DMS53 (cell line): Measurements from ENCODE around the gene KRT8.
A peak's percentile ranks its signal among the peaks of the same experiment; 100 is the strongest.

Source experiments
- DNase-seq: peaks from one replicate; lab custom pipeline; 2025; lab: John Stamatoyannopoulos, UW

KRT8 gene

DNA sequence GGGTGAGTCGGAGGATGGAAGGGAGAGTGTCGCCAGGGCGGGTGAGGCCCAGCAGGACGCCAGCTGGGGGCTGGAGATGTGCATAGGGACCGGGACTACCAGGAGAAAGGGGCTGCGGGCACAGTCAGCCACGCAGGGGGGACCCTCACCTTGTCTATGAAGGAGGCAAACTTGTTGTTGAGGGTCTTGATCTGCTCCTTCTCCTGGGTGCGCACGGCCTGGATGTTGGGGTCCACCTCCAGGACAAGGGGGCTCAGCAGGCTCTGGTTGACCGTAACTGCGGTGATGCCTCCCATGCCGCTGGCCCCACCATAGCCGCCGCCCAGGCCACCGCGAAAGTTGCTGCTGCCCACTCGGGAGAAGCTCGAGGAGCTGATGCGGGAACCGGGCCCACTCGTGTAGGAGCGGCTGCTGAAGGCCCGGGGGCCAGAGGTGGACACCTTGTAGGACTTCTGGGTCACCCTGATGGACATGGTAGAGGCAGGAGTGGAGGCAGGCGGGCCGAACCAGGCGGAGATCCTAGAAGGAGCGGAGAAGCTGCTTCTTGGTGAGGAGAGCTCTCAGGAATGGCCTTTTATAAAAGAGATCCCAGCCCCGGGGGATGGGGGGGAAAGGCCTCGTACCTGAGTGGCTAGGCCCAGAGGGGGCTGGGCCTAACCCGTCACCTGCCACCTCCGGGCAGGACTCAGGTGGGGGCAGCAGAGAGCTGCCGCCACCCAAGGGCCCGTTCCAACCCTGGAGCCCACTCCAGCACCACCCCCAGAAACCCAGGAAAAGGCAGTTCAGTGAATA, at the start of gene KRT8:
Gene KRT8, minus strand, starts transcription at position 568 of the 792 bp plus-strand sequence. Its CDS starts 95 bp downstream, at position 473.
- peak; percentile 99 for DNase-seq

DNA sequence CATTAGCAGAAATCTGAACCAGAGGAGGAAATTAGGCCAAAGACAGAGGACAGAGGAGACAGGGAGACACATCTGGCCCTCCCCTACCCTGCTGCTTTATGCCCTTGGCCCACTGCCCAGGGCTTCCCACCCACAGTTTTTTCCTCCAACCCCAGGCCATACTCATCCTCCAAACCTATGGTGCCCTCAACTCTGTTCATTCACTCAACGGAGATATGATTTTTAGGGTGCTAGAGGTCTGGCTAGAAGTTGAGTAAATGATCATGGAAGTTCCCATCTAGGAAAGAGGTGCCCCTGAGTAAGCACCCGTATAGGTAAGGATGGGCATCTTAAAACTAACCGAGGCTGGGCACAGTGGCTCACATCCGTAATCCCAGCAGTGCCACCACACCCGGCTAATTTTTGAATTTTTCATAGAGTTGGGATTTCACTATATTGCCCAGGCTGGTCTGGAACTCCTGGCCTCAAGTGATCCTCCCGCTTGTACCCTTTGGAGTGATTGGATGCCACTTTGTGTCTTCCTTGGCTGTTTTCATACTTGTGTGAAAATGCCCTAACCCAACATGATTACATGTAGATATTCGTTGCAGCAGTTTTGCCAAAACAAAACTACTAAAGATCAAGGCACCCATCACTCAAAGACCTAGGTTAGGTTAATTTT, 48.4 kb upstream of the KRT8 start:
- peak; percentile 73 for DNase-seq

DNA sequence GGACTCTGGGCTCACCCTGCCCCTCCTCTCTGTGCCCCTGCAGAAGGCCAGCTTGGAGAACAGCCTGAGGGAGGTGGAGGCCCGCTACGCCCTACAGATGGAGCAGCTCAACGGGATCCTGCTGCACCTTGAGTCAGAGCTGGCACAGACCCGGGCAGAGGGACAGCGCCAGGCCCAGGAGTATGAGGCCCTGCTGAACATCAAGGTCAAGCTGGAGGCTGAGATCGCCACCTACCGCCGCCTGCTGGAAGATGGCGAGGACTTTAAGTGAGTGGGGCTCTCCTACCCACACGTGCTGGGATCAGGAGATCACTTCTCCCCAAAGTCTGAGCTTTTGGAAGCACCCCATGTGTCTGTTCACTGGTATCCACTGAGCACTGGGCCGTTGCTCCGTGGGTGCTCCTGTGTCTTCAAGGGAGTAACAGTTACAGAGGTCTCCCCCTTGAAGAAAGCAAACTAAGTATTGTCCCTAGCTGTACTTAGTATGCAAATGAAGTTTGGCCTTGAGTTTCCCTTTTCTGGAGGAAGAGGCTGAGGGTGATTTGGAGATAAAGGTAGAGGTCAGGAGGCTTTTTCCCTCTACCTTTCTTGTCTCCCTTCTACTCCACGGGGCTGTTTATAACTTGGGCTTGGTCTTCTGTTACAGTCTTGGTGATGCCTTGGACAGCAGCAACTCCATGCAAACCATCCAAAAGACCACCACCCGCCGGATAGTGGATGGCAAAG, 47.4 kb upstream of the KRT8 start:
- DNase-seq = peak; percentile 60

DNA sequence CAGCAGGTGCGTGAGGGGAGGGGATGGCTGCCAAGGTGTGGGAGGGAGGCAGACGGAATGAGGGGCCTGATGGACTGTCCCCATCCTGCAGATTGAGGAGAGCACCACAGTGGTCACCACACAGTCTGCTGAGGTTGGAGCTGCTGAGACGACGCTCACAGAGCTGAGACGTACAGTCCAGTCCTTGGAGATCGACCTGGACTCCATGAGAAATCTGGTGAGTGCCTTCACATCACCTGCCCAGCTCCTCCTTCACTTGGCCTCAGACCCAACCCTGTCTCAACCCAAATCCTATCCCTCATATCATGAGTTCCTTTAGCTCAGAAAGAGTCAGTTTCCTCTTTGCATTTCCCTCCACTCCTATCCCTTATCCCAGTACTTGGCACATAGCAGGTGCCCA, 46.8 kb upstream of the KRT8 start:
- peak; percentile 50 for DNase-seq

DNA sequence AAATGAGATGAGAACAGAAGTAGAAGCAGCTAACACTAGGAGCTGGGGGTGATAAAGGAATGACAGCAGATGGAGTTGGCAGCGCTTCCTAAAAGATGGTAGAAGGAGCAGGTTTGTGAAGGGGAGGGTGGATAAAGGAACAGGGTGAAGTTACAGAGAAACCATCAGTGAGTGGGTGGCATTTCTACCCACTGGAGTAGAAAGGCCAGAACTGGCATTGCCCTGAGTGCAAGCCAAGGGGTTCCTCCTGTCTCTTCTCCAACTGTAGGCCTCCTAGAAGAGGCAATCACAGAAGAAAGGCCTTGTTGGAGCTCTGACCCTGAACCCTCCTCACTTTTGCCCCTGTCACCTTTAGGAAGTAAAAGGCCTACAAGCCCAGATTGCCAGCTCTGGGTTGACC, 46.2 kb upstream of the KRT8 start:
- no peak for DNase-seq

DNA sequence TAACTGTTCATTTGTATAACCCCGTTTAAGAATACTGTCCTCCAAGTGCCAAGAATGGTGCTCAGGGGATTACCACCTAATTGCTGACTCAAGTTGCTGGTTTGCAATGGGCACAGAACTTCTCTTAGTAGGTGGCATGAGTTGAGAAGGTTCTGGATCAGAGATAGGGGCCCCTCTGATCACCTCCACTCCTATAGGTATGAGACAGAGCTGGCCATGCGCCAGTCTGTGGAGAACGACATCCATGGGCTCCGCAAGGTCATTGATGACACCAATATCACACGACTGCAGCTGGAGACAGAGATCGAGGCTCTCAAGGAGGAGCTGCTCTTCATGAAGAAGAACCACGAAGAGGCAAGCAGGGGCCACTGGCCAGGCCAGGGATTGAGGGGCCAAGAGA, 45.7 kb upstream of the KRT8 start:
- peak; percentile 37 for DNase-seq

DNA sequence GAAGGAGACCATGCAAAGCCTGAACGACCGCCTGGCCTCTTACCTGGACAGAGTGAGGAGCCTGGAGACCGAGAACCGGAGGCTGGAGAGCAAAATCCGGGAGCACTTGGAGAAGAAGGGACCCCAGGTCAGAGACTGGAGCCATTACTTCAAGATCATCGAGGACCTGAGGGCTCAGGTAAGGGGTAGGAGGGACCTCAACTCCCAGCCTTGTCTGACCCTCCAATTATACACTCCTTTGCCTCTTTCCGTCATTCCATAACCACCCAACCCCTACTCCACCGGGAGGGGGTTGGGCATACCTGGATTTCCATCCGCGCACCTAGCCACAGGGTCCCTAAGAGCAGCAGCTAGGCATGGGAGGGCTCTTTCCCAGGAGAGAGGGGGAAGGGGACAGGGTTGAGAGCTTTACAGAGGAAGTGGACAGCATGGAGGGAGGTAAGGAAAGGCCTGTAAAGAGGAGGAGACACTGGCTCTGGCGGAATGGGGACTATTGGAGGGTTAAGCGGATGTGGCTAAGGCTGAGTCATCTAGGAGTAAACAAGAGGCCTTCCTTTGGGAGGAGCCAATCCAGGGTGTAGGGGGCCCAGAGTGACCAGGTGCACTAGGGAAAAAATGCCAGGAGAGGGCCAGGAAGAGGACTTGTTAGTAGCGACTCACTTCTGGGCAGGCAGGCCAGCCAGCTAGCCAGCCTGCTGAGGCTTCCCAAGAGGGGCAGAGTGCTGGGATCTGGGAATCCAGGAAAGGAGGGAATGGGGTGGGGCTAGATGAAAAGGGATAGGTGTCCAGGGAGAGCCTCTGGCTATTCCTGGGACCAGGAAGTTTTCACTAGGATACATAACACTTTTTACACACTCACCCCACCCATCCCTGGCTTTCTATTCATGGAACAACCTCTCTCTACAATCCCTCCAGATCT, 44.8 kb upstream of the KRT8 start:
- peak; percentile 99 for DNase-seq

DNA sequence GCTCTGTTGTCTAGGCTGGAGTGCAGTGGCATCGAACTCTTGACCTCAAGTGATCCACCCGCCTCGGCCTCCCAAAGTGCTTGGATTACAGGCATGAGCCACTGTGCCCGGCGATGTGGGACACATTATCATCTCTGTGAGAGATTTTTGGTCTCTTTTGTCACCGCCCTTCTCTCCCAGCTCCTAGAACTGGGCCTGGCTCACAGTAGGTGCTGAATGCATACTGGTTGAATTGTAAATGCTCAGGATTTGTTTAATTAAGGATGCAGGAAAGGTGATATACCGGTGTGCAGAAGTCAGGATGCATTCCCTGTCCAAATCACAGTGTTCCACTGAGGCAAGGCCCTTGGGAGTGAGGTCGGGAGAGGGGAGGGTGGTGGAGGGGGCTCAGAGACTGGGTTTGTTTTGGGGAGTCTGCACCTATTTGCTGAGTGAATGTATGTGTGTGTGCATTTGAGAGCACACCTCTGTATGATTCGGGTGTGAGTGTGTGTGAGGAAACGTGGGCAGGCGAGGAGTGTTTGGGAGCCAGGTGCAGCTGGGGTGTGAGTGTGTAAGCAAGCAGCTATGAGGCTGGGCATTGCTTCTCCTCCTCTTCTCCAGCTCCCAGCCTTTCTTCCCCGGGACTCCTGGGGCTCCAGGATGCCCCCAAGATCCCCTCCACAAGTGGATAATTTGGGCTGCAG, 43.0 kb upstream of the KRT8 start:
- DNase-seq = peak; percentile 61

DNA sequence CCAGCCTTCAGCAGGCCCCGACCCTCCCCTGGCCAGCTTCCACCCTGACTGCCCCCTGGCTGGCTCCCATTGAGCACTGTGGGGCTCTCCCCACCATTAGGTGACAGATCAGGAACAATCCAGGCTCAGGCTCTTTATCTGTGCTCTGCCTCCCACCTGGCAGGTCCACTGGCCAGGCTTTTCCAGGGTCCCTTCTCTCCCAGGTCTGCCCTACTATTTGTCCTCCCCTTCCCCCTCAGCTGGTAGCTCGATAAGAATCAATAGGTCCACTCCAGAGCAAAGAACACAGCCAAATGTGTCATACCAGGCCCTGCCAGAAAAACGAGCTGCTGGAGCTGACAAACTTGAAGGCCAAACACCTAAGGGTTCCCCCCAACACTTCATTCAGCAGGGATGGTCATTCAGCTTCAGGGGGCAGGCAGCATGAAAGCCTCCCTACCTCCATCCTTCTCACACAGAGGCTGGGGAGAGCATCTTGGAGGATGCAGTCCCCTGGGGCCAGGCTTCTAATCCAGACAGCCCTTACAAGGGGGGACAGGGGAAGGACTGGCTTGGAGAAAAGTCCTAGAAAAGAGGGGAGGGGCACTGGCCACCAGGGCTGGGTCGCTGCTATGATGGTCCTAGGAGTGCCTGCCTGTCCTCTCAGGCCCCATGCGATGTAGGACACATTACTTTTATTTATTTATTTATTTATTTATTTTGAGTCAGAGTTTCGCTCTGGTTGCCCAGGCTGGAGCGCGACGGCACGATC, 42.1 kb upstream of the KRT8 start:
- DNase-seq = peak; percentile 32

DNA sequence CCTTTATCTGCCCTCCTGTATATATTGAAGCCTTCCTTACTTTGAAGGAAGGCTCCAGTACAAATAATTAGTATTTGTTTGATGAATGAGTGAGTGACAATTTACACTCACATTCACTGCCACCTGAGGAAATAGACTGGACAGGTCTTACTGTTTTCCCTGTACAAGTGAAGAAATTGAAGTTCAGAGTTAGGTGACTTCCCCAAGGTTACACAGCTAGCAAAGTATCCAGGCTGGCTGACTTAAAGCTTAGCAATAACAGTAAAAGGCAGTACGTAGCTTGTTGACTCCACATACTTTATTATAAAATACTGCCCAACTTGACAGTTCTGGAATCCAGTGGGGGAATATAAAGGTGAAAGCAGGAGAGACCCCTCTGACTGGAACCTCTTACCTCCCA, 41.5 kb upstream of the KRT8 start:
- DNase-seq = no peak

DNA sequence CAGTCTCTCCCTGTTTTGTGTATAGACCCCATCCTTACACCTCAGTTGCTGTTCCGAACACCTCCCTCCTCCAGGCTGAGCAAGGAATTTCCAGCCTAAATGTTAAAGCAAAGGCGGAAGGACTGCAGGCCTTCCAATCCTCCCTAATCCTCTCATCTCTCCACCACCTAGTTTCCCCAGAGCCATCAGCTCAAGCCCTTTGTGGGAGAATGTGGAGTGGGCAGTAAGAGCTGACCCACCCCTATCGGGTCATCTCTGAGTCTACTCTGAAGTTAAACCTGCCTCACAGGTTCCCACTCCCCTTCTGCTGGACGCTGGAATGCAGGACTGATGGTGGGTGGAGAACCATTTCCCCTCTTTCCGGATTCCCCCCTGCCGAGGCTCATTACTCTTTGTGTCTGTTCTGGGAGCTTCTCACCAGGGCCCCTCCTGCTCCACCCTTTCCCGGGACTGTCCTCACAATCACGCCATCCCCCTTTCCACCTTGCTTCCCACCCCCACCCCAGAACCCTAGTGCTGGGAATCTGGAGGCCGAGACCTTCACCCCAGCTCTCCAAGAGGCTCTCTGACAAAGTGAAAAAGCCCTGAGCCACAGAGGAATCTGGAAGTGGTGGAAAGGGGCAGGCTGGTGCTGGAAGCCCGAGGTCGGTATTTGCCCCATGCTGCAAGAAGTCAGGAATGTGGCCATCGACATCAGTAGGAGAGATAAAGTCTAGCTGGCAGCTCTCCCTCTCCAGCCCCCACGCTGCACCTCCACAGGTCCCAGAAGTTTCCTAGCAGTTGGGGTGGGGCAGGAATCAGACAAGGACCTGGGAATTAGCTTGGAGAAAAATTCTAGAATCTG, 40.7 kb upstream of the KRT8 start:
- no peak for DNase-seq

DNA sequence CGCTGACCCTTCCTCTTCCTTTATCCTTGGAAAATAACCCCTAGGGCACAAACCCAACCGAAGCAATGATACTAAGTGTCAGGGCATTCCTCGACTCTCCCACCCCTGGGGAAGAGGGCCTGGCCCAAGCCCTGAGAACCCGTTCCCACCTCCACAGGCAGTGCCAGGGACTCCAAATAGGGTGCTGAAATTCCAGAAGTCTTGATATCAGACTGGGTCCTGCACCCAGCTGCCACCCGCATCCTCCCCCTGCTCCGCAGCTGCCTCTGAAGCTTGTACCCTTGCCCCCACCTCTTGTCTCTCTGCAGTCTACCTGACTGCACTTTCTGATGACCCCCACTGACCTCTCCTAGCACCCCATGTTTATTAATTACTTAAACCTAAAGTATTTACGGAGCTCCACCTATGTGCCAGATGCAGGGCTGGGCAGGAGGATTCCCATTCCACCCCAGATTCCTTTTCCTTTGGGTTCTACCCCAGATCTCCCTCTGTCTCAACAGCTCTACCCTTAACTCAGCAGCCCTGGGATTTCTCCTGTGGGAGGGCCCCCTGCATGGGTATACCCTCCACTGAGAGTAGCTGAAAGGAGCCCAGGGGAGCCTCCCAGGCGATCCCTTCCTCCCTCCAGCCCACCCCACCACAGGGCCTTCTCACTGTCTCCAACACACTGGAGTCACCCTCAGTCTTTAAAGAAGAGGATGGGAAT, 40.0 kb upstream of the KRT8 start:
- no peak for DNase-seq

DNA sequence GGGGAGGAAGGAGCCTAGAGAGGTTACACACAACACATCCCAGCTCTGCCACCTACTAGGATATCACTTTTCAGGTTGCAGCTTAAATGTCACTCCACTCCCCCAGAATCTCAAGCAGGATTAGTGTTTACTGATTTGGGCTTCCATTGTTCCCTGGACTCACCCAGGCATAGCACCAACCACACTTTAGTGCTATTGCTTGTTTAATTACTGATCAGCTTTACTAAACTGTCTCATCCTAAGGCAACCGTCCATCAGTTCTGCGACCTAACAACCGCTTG, 38.0 kb upstream of the KRT8 start:
- peak; percentile 61 for DNase-seq

DNA sequence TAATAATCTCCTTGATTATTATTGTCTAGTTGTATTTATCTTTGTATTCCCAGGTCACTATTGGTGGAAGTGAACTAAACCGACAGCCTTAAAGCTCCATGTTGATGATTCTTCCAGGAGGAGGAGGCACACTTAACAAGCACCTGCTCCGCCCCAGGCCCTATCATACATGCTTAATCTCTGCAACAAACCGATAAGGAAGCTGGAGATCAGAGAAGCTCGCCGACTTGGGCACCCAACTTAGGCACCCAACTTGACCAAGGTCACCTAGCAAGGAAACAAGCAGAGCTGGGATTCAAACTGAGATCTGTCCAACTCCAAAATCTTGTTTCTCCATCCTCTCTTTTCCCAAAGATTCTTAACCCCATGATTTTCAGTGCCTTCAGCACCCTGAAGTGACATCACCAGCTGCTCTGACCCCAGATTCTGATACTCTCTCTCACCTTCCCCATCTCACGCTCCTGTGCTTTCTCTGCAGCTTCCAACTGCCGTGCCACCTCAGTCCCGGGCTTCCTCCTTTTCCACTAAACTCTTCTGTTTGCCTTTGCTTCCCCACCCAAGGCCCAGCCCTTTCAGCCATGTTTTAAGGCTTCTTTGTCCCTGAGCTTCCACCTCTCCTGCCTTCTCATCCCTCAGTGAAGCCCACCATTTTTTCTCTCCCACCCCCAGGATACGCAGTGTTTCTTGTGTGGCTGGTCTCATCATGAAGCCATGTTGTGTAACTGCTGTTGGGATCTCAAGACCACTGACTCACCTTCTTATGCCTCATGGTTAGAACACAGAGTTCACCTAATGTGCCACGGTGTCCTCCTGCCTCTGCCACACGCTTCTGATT, 37.4 kb upstream of the KRT8 start:
- DNase-seq = no peak

DNA sequence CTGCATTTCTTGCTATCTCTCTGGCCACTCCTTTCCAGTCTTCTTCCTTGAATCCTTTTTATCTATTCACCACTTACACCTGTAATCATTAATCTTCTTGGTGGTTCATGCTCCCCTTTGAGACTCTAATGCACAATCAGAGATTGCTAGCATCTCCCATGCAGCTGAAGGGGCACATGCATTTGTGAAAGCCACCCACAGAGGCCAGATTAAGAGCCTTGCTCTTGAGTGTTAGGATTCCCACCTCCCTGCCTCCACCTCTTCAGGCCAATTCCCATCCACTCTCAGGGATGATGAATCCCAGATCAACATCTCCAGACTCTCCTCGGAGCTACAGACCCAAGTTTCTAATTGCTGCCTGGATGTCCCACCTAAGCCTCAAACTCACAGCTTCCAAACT, 24.7 kb upstream of the KRT8 start:
- DNase-seq = no peak

DNA sequence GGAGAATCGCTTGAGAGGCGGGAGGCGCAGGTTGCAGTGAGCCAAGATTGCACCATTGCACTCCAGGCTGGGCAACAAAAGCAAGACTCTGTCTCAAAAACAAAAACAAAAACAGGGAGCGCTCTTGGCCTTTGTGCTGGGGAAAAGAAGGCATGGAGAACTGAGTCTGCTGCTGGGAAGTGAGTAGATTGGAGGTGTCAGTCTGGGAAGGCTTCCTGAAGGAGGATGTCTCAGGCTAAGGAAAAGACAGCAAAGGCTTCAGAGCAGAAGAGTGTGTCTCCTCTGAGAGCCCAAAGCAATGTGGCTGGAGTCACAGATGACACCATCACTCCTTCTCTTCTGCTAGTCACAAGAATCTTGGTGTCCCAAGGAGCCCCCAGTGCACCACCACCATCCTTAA, 23.1 kb upstream of the KRT8 start:
- DNase-seq = no peak

DNA sequence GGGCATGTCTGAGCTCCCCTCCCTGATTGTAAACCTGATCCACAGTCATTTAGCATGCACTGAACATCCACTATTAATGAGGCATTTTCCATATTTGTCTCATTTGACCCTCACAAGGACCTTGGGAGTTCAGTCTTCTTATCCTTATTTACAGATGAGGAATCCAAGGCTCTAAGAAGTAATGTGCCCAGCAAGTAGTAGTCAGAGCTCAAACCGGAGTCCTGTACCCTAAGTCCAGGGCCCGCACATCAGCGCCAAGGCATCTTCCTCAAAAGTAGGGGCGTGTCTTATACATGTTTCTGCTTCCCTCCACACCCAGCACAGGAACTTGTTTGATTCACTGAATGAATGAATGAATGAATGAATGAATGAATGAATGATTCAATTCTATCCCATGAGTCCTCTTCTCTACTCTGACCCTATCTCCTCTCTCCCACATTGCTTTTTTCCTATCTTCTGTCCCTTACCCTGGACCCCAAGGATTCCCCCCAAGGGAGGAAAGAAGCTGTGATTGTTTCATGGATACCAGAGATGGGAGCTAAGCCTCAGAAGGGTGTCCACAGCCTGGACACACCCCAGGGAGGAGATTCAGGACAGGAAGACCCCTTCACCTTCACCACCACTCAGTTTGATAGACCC, 21.8 kb upstream of the KRT8 start:
- peak; percentile 82 for DNase-seq
